K562 (cell line): ENCODE measurements around the gene RASEF. TPM values are rescaled to one million over a fixed set of nuclear protein-coding genes. Genes with fewer than 3 reads are reported as not detected.
"Not testable (repeated sequence)": the region's sequence is repeated elsewhere in the genome, so short reads cannot be mapped to it uniquely, and the experiment has no call there.

Experiments used
- ATAC-seq: fragments of 200-7000 bp; cut with Tn5 transposase; 3 replicates; pipeline ENCODE4 v1.9.1; 2020; ENCODE audit warnings: moderate library complexity
- BruUV-seq: library from RNA; stranded (reverse); fragments of 400-500 nt; replicated peaks from 2 replicates; lab custom pipeline; 2021; lab: Mats Ljungman, UMichigan
- CTCF ChIA-PET: fragments of 300-600 bp; formaldehyde crosslinking; extraction: SDS; loops from one replicate; lab custom pipeline; 2021; ENCODE audit warnings: low intra/inter-chr PET ratio; lab: Yijun Ruan, JAX
- POLR2A ChIA-PET: fragments of 300-600, 350-650 bp; sonication (Branson Sonifier 250); formaldehyde crosslinking; extraction: SDS; loops from one replicate; lab custom pipeline; 2021; ENCODE audit warnings: antibody characterized with exemption, inconsistent platforms; lab: Yijun Ruan, JAX
- DNase-seq, 4 experiments: peaks; one replicate each; pipeline versions ENCODE4 v3.0.0 to v3.0.0-alpha.2; 2011 to 2018; ENCODE audit warnings: low spot score in 3 of 4, mixed read lengths in 3 of 4; ENCODE audit errors: extremely low read depth in 1 of 4
- FAIRE-seq: peaks from 2 replicates; lab custom pipeline; 2011; peaks lifted over from hg19 to GRCh38; lab: Jason Lieb, UNC
- H2AFZ ChIP-seq: 2 replicates; pipeline ENCODE4 v1.6.0; 2011; ENCODE audit warnings: low read depth, low read length, control low read depth, inconsistent platforms
- H3K27ac ChIP-seq: fragments of 200-600 bp; 3 replicates; pipeline ENCODE4 v1.8.0; 2011; ENCODE audit warnings: low read depth, mild to moderate bottlenecking, control low read depth, inconsistent platforms, low read length, moderate library complexity, mixed read lengths; ENCODE audit errors: extremely low read depth
- H3K27me3 ChIP-seq, 2 experiments: fragments of 300-600 bp in 1 of 2; 2 replicates in 1 of 2; 3 replicates in 1 of 2; pipeline versions ENCODE4 v1.6.0 to v1.8.0; 2011; ENCODE audit warnings: inconsistent platforms in 2 of 2, low read length in 2 of 2, mild to moderate bottlenecking in 1 of 2, mixed read lengths in 1 of 2, moderate library complexity in 1 of 2; ENCODE audit not compliant: control insufficient read depth in 2 of 2, insufficient read depth in 2 of 2
- H3K36me3 ChIP-seq: fragments of 300-600 bp; 3 replicates; pipeline ENCODE4 v1.8.0; 2011; ENCODE audit warnings: mild to moderate bottlenecking, low read length, inconsistent platforms; ENCODE audit not compliant: control insufficient read depth, insufficient read depth
- H3K4me1 ChIP-seq, 2 experiments: fragments of 200-600 bp in 1 of 2; replicated peaks in 1 of 2; 2 replicates in 1 of 2; 3 replicates in 1 of 2; pipeline versions ENCODE4 v1.5.1 to v1.8.0; 2011; ENCODE audit warnings: inconsistent platforms in 2 of 2, low read length in 2 of 2, mild to moderate bottlenecking in 1 of 2, mixed read lengths in 1 of 2, moderate library complexity in 1 of 2; ENCODE audit not compliant: control insufficient read depth in 2 of 2, insufficient read depth in 2 of 2
- H3K4me2 ChIP-seq: 2 replicates; pipeline ENCODE4 v1.6.1; 2011; ENCODE audit warnings: low read length, control low read depth, inconsistent platforms, mixed read lengths; ENCODE audit not compliant: insufficient read depth
- H3K4me3 ChIP-seq: fragments of 200-600 bp; sonication (generic), shearing (Covaris generic); 2 replicates; pipeline ENCODE4 v1.5.1; 2016; ENCODE audit warnings: control low read depth, inconsistent platforms
- H3K79me2 ChIP-seq: fragments of 200-600 bp; 3 replicates; pipeline ENCODE4 v1.8.0; 2011; ENCODE audit warnings: low read length, inconsistent platforms; ENCODE audit not compliant: control insufficient read depth, insufficient read depth
- H3K9ac ChIP-seq, 2 experiments: 2 replicates each; pipeline versions ENCODE4 v1.6.0 to v1.6.1; 2011; ENCODE audit warnings: low read depth in 2 of 2, low read length in 2 of 2, control low read depth in 1 of 2, inconsistent platforms in 1 of 2, mild to moderate bottlenecking in 1 of 2, mixed read lengths in 1 of 2; ENCODE audit not compliant: insufficient read depth in 1 of 2
- H3K9me1 ChIP-seq: one replicate; pipeline ENCODE4 v1.6.0; 2011; ENCODE audit warnings: inconsistent platforms, mild to moderate bottlenecking, low read length, moderate library complexity; ENCODE audit not compliant: control insufficient read depth, insufficient read depth
- H3K9me3 ChIP-seq: replicated peaks from 2 replicates; pipeline ENCODE4 v1.5.1; 2011; ENCODE audit warnings: low read depth, low read length, inconsistent platforms; ENCODE audit not compliant: control insufficient read depth, insufficient read depth
- H4K20me1 ChIP-seq: replicated peaks from 2 replicates; pipeline ENCODE4 v1.6.1; 2011; ENCODE audit warnings: low read length, inconsistent platforms, mixed read lengths; ENCODE audit not compliant: control insufficient read depth, insufficient read depth
- HMG20A ChIP-seq: fragments of 450-650 bp; formaldehyde crosslinking; conservative IDR thresholded peaks from 2 replicates; pipeline ENCODE4 v1.4.0; 2020; ENCODE audit warnings: mild to moderate bottlenecking, mixed read lengths
- MAFF ChIP-seq: IDR thresholded peaks from 2 replicates; pipeline ENCODE4 v1.6.1; 2012; ENCODE audit warnings: low read length, improper control_type of control experiment
- POLR2AphosphoS5 ChIP-seq: IDR thresholded peaks from 2 replicates; pipeline ENCODE4 v1.6.1; 2011; ENCODE audit warnings: mild to moderate bottlenecking, low read depth, low read length, moderate library complexity; ENCODE audit not compliant: control insufficient read depth, insufficient read depth
- TAL1 ChIP-seq: fragments of 450-650 bp; IDR thresholded peaks from 2 replicates; pipeline ENCODE4 v1.6.1; 2016; ENCODE audit warnings: mild to moderate bottlenecking
- ZKSCAN3 ChIP-seq: fragments of 250-450 bp; sonication (Bioruptor Pico); IDR thresholded peaks from 2 replicates; pipeline ENCODE4 v1.4.0; 2020
- ZNF277 ChIP-seq: fragments of 250-450 bp; sonication (Bioruptor Pico); IDR thresholded peaks from 2 replicates; pipeline ENCODE4 v1.8.0; 2022; ENCODE audit warnings: inconsistent platforms, mild to moderate bottlenecking, moderate library complexity, borderline replicate concordance
- ZNF76 ChIP-seq: fragments of 250-450 bp; sonication (Bioruptor Pico); IDR thresholded peaks from 2 replicates; pipeline ENCODE4 v1.4.0; 2020; ENCODE audit warnings: mild to moderate bottlenecking, moderate library complexity, borderline replicate concordance
- WGBS: fragments of 100-300 bp; shearing (Covaris generic); methylation state at CpG from one replicate; pipeline ENCODE4 v1.1.6; 2016; ENCODE audit warnings: low coverage, mixed read lengths; ENCODE audit not compliant: insufficient coverage; ENCODE audit errors: missing lambda C conversion rate; 5-methylcytosine and 5-hydroxymethylcytosine counted together
- in situ Hi-C: fragments of 300-500 bp; cut with MboI; formaldehyde crosslinking; loops from 4 replicates; pipeline ENCODE4 v1.15.0; 2018; ENCODE audit warnings: inconsistent platforms, mixed read lengths
- intact Hi-C: fragments of 100-400 bp; cut with micrococcal nuclease; formaldehyde crosslinking; loops from 2 replicates; pipeline ENCODE4 v1.14.2; 2022
- polyA plus RNA-seq, 8 experiments: library from polyadenylated mRNA; depleted of rRNA in 4 of 8; stranded (reverse) in 5 of 8; unstranded in 3 of 8; fragments of >200 nt; fragmentation: Nextera tagmentation in 2 of 8; fragmentation: Illumina TruSeq in 1 of 8; extraction: Ambion mirVana in 2 of 8; extraction: Trizol in 1 of 8; gene quantifications; 2 replicates each; pipeline versions ENCODE4 v1.2.1 to v1.2.3, GENCODE V29; 2011 to 2014; ENCODE audit warnings: inconsistent platforms in 1 of 8, missing spikeins in 1 of 8
- total RNA-seq, 7 experiments: library from RNA; depleted of rRNA in 6 of 7; stranded (reverse); fragments of >200 nt in 6 of 7; fragmentation: Illumina TruSeq in 2 of 7; extraction: Trizol in 2 of 7; gene quantifications; 2 replicates each; pipeline versions ENCODE4 v1.2.1 to v1.2.3, GENCODE V29; 2011 to 2021; ENCODE audit warnings: low replicate concordance in 1 of 7

Gene RASEF
- total and polyA plus RNA-seq, 9 of the 15 experiments (the other 6 are each of a cell fraction or from before 2014, with no cell fraction given), result 0.01 to 0.18 (median 0.11) TPM; not detected in 4

- no peak for TF ChIP-seq TAL1
- TF ChIP-seq ZKSCAN3 (CRISPR knock-in tag), result no peak
- no peak for TF ChIP-seq ZNF76
- TF ChIP-seq ZNF277 (CRISPR knock-in tag), result no peak
- TF ChIP-seq POLR2AphosphoS5, result no peak
- no peak for TF ChIP-seq MAFF
- no peak for TF ChIP-seq HMG20A
- intact Hi-C loops, result no loop called here
These were observed 34.7 kb upstream of the RASEF start for GRCh38 chr9:83097633-83098032.

GRCh38 chr9:83093311-83093710, 30.4 kb upstream of the RASEF start:
- H3K4me3 ChIP-seq, CTCF ChIA-PET, intact Hi-C loops, H3K36me3 ChIP-seq, H3K9ac ChIP-seq, DNase-seq, H3K9me1 ChIP-seq, BruUV-seq, ATAC-seq, H2AFZ ChIP-seq, H3K79me2 ChIP-seq, in situ Hi-C loops, H3K4me1 ChIP-seq, H4K20me1 ChIP-seq, FAIRE-seq, H3K27ac ChIP-seq, H3K27me3 ChIP-seq, H3K4me2 ChIP-seq, H3K9me3 ChIP-seq: not testable (repeated sequence)
- WGBS, result no CpG with 5 or more reads among the region's 24 CpGs
- POLR2A ChIA-PET, result interaction anchor here (0.6 kb wide), 1 partner anchor 377 kb away, joined by 3 read pairs; no protein-coding TSS in a partner anchor

More at GRCh38 chr9:83097633-83098032, 34.7 kb upstream of the RASEF start:
- no peak overlapping the region for H3K4me2 ChIP-seq
- WGBS, result 0% methylated on average over 4 of the region's 4 CpGs
- H3K4me3 ChIP-seq, result no peak overlapping the region
- no peaks in the 10 kb centered on the region for H3K9me1 ChIP-seq
- H3K79me2 ChIP-seq, result no peaks in the 10 kb centered on the region
- H3K27me3 ChIP-seq, result no peaks in the 10 kb centered on the region
- BruUV-seq, result no TSS peak
- no peaks in the 10 kb centered on the region for H3K36me3 ChIP-seq
- H3K27ac ChIP-seq, result no peak overlapping the region
- POLR2A ChIA-PET, result no interaction called here
- CTCF ChIA-PET, result no interaction called here
- FAIRE-seq (no peak), DNase-seq (no peak), ATAC-seq (no peak)
- no peaks in the 10 kb centered on the region for H3K9me3 ChIP-seq
- no peaks in the 10 kb centered on the region for H4K20me1 ChIP-seq
- H3K9ac ChIP-seq, result no peak overlapping the region
- H3K4me1 ChIP-seq, result no peaks in the 10 kb centered on the region
- in situ Hi-C loops, result no loop called here
- no peak overlapping the region for H2AFZ ChIP-seq
